Stomach (tissue), 9 donors: ENCODE measurements around the gene PRR14L. TPM values are rescaled to one million over a fixed set of nuclear protein-coding genes. Genes with fewer than 3 reads are reported as not detected.

Experiments
- DNase-seq, 2 donors: peaks; one replicate each; pipeline versions ENCODE4 v3.0.0 to v3.0.0-alpha.2; 2013 to 2019
- H3K27ac ChIP-seq, 5 donors: fragments of 200-600 bp in 4 of 5; sonication (generic) in 4 of 5; one replicate each; pipeline ENCODE4 v1.5.1; 2013 to 2019; ENCODE audit warnings: mild to moderate bottlenecking in 1 of 5, moderate library complexity in 1 of 5
- H3K27me3 ChIP-seq, 3 donors: fragments of 200-600 bp; sonication (generic); one replicate each; pipeline ENCODE4 v1.5.1; 2017 to 2019; ENCODE audit warnings: mixed run types in 1 of 3
- H3K36me3 ChIP-seq, 4 donors: fragments of 200-600 bp; sonication (generic); 1 replicate in 3 of 4; 2 replicates in 1 of 4; pipeline ENCODE4 v1.5.1; 2016 to 2019
- H3K4me1 ChIP-seq, 4 donors: fragments of 200-600 bp; sonication (generic); one replicate each; pipeline ENCODE4 v1.5.1; 2016 to 2019
- H3K4me3 ChIP-seq, 4 donors: fragments of 200-600 bp; sonication (generic) in 3 of 4; one replicate each; pipeline ENCODE4 v1.5.1; 2016 to 2019; ENCODE audit warnings: mild to moderate bottlenecking in 1 of 4
- H3K9me3 ChIP-seq, 4 donors: fragments of 200-600 bp; sonication (generic); one replicate each; pipeline ENCODE4 v1.5.1; 2016 to 2019
- CTCF ChIP-seq, 7 experiments: fragments of 450-650 bp in 4 of 7; fragments of 200-600 bp in 3 of 7; sonication (generic) in 3 of 7; IDR thresholded peaks; one replicate each; pipeline ENCODE4 v1.5.1; 2016 to 2019; ENCODE audit warnings: antibody characterized with exemption in 7 of 7, control low read depth in 2 of 7, mild to moderate bottlenecking in 1 of 7
- EP300 ChIP-seq: sonication (generic); formaldehyde crosslinking; IDR thresholded peaks from one replicate; pipeline ENCODE4 v1.6.1; 2017; ENCODE audit warnings: antibody characterized with exemption
- POLR2A ChIP-seq, 4 donors: fragments of 450-650 bp; IDR thresholded peaks; one replicate each; pipeline ENCODE4 v1.6.1; 2016; ENCODE audit warnings: antibody characterized with exemption in 4 of 4, control low read depth in 2 of 4, mild to moderate bottlenecking in 1 of 4, moderate library complexity in 1 of 4
- POLR2AphosphoS5 ChIP-seq, 3 donors: sonication (generic); formaldehyde crosslinking; IDR thresholded peaks; one replicate each; pipeline ENCODE4 v1.6.1; 2016; ENCODE audit warnings: antibody characterized with exemption in 3 of 3
- WGBS, 5 donors: extraction: QIAGEN DNeasy Blood & Tissue Kit in 3 of 5; methylation state at CpG; one replicate each; pipeline versions ENCODE4 v1.1.5 to v1.1.7; 2013 to 2018; 5-methylcytosine and 5-hydroxymethylcytosine counted together
- intact Hi-C: fragments of 100-400 bp; cut with DNase I; formaldehyde crosslinking; loops from one replicate; pipeline ENCODE4 v1.15.1; 2023; ENCODE audit warnings: low total_unique reads
- polyA plus RNA-seq, 3 donors: library from polyadenylated mRNA; stranded (reverse); fragments of 200-250 nt; gene quantifications; one replicate each; pipeline ENCODE4 v1.2.3, GENCODE V29; 2013
- total RNA-seq, 5 donors: library from RNA; depleted of rRNA; stranded (reverse); fragments of >200 nt; gene quantifications; one replicate each; pipeline versions ENCODE4 v1.1.0 to v1.2.3, GENCODE V29; 2014 to 2016
- donor health status: healthy with polysubstance abuse.
- donor health status: Bipolar disorder and iron deficiency.
- donor health status: healthy.

Gene PRR14L
- total and polyA plus RNA-seq, 8 donors, result 4.0 to 193 (median 26.6) TPM

- H3K4me1 ChIP-seq, result peaks cover 19 to 51% (median 31%) of the 10 kb centered on the region in 4 donors
- H3K9me3 ChIP-seq, result no peaks in the 10 kb centered on the region
- H3K4me3 ChIP-seq, result no peak overlapping the region
- intact Hi-C loops, result no loop called here
- no peak for DNase-seq
- H3K27me3 ChIP-seq, result no peaks in the 10 kb centered on the region
- H3K27ac ChIP-seq, result no peak overlapping the region
- 87 to 98% (median 97%) methylated on average over 2 of the region's 2 CpGs for WGBS, 5 donors
- peaks cover 4 to 59% (median 35%) of the 10 kb centered on the region in 4 donors for H3K36me3 ChIP-seq
- TF ChIP-seq POLR2A (IDR thresholded peaks at IDR 0.05), result no peak
- TF ChIP-seq POLR2AphosphoS5 (IDR thresholded peaks at IDR 0.05), result no peak
- no peak for TF ChIP-seq CTCF (IDR thresholded peaks at IDR 0.05)
- TF ChIP-seq EP300, result no peak
Observed at GRCh38 chr22:31736458-31736857, 13.5 kb downstream of the PRR14L start.

GRCh38 chr22:31734512-31734911 is 15.4 kb downstream of the PRR14L start:
- peaks cover 4 to 49% (median 30%) of the 10 kb centered on the region in 4 donors for H3K36me3 ChIP-seq
- no peaks in the 10 kb centered on the region for H3K27me3 ChIP-seq
- no peak overlapping the region for H3K27ac ChIP-seq
- no peak for DNase-seq
- H3K4me1 ChIP-seq, result peaks cover 14 to 50% (median 28%) of the 10 kb centered on the region in 4 donors
- H3K9me3 ChIP-seq, result no peaks in the 10 kb centered on the region
- 65 to 94% (median 83%) methylated on average over 1 of the region's 1 CpG for WGBS, 5 donors
- H3K4me3 ChIP-seq, result no peak overlapping the region
- TF ChIP-seq POLR2A (IDR thresholded peaks at IDR 0.05) (no peak), CTCF (IDR thresholded peaks at IDR 0.05) (no peak), POLR2AphosphoS5 (IDR thresholded peaks at IDR 0.05) (no peak), EP300 (no peak)
- intact Hi-C loops, result no loop called here

GRCh38 chr22:31733580-31734079 is 16.3 kb downstream of the PRR14L start:
- intact Hi-C loops, result no loop called here
- TF ChIP-seq POLR2A (IDR thresholded peaks at IDR 0.05) (no peak), POLR2AphosphoS5 (IDR thresholded peaks at IDR 0.05) (no peak), EP300 (no peak), CTCF (IDR thresholded peaks at IDR 0.05) (no peak)
- H3K4me3 ChIP-seq, result no peak overlapping the region
- H3K36me3 ChIP-seq, result peaks cover 4 to 48% (median 26%) of the 10 kb centered on the region in 4 donors
- H3K9me3 ChIP-seq, result no peaks in the 10 kb centered on the region
- DNase-seq, result no peak
- 85 to 90% (median 87%) methylated on average over 7 of the region's 7 CpGs for WGBS, 5 donors
- H3K4me1 ChIP-seq, result peaks cover 5 to 41% (median 25%) of the 10 kb centered on the region in 4 donors
- no peak overlapping the region for H3K27ac ChIP-seq
- H3K27me3 ChIP-seq, result no peaks in the 10 kb centered on the region

GRCh38 chr22:31732089-31732829 is 17.7 kb downstream of the PRR14L start:
- H3K4me3 ChIP-seq, result no peak overlapping the region
- H3K36me3 ChIP-seq, result peaks cover 4 to 35% (median 18%) of the 10 kb centered on the region in 4 donors
- H3K9me3 ChIP-seq, result no peaks in the 10 kb centered on the region
- WGBS, 5 donors, result 32 to 45% (median 41%) methylated on average over 2 of the region's 2 CpGs
- no peak for TF ChIP-seq EP300
- no peak for TF ChIP-seq CTCF (IDR thresholded peaks at IDR 0.05)
- TF ChIP-seq POLR2AphosphoS5 (IDR thresholded peaks at IDR 0.05), result no peak
- no peak for TF ChIP-seq POLR2A (IDR thresholded peaks at IDR 0.05)
- intact Hi-C loops, result no loop called here
- peak in 1 of 2 donors; percentile 30 for DNase-seq
- H3K4me1 ChIP-seq, result peaks cover 5 to 33% (median 25%) of the 10 kb centered on the region in 4 donors
- H3K27me3 ChIP-seq, result no peaks in the 10 kb centered on the region
- H3K27ac ChIP-seq, result no peak overlapping the region
